ENCODE data around the gene WNK4.
A peak's percentile ranks its signal among the peaks of the same experiment; 100 is the strongest.

Gene WNK4

DNA sequence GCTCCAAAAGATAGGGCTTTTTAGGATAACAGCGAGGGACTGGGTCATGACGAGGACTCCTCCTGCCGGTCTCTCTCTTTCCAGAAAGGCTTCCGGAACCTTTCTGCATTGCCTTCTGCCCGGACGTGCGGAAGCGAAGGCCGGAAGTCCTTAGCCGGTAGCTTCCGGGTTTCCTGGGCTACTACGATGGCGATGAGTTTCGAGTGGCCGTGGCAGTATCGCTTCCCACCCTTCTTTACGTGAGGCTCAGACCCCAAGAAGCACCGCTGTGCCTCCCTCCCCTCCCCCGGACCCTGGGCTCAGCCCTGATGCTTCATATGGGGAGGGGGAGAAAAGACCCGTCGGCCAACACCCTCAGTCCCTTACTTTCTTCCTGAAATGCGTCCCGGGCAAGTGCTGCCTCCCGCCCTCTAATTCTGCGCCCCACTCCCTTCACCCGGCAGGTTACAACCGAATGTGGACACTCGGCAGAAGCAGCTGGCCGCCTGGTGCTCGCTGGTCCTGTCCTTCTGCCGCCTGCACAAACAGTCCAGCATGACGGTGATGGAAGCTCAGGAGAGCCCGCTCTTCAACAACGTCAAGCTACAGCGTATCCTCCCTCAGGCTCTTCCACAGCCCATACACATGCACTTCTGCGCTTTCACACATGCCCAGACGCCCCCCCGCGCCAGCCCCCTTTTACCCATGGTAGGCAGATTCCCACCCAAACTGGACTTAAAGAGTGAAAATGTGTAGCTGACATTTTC is 6.9 kb upstream of the WNK4 start, which contains the start of gene VPS25:
Gene VPS25 (plus strand): TSS at position 160 of the 746 bp plus-strand sequence. CDS start 27 bp downstream, at position 187.
- peak; percentile 46 to 83 (median 57) for DNase-seq

GRCh38 chr17:42774066-42774745 is 6.2 kb upstream of the WNK4 start:
- no peak for DNase-seq

DNA sequence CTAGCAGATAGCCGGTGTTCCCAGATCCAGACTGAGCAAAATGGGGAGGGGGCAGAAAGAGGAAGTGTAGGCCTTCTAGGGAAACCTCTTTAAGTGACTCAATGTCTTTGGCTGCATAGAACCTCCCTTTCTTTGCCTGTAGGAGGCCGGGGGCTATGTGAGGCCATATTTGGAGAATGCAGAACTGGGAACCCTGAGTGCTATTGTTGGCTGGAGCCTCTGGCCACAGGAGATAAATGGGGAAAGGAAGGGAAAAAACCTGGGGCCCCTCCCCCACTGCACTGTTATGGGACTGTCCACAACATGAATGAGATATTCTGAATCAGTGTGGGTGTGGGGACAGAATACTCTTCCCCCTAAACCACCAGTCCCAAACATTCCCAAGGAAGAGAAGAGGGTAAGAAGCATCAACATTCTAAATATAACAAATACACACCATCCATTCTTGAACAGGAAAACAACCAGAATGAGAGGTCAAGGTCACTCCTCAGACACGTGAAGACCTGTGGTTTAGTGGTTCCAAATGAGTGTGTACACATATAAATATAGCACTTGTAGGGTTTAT is 4.8 kb upstream of the WNK4 start:
- DNase-seq, result no peak

DNA sequence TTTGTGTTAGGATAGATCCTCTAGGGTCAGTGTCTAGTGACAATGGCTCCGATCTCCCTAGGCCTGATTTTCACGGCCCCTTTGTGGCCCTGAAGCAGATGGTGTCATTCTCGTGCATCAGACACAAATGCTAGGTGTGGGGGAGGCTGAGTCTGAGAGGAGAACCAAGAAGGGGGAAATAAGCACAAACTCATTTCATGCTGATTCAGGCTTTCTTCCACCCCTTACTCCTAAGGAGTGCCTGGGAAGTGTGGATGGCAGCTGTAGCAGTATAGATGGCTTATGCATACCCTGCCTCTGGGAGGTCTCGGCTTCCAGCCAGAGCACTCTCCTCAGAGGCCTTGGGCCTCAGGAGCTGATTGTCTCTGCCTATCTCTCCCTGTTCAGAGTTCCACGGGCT is 1.8 kb upstream of the WNK4 start:
- DNase-seq, result no peak

- DNase-seq, result no peak
Measured at GRCh38 chr17:42779304-42779935, 990 bp upstream of the WNK4 start.

- no peak for DNase-seq
Measured at GRCh38 chr17:42780851-42781638, 635 bp downstream of the WNK4 start.

DNA sequence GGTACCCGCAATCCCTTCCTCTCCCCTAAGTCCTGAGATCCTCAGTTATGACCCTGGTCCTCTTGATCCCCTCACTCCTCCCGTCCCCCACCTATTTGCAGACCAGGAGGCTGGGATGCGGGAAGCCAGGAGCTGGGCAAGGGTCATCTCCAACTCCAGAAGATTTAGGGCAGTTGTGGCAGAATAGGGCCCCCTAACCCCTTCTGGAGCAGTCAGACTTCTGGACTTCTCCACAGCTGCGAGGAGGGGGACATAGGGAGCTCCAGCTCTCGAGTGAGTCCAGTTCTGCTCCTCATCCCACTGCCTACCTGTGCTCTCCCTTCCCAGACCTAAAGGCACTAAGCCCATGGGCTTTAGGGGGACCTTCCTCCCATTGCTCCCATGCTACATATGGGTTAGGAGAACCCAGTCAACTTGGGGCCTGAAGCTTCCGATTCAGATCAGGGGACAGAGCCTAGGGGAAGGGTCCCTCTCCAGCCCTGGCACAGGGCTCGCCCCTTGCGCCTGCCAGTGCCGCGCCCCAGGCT is 1.3 kb downstream of the WNK4 start:
- DNase-seq, result no peak

DNA sequence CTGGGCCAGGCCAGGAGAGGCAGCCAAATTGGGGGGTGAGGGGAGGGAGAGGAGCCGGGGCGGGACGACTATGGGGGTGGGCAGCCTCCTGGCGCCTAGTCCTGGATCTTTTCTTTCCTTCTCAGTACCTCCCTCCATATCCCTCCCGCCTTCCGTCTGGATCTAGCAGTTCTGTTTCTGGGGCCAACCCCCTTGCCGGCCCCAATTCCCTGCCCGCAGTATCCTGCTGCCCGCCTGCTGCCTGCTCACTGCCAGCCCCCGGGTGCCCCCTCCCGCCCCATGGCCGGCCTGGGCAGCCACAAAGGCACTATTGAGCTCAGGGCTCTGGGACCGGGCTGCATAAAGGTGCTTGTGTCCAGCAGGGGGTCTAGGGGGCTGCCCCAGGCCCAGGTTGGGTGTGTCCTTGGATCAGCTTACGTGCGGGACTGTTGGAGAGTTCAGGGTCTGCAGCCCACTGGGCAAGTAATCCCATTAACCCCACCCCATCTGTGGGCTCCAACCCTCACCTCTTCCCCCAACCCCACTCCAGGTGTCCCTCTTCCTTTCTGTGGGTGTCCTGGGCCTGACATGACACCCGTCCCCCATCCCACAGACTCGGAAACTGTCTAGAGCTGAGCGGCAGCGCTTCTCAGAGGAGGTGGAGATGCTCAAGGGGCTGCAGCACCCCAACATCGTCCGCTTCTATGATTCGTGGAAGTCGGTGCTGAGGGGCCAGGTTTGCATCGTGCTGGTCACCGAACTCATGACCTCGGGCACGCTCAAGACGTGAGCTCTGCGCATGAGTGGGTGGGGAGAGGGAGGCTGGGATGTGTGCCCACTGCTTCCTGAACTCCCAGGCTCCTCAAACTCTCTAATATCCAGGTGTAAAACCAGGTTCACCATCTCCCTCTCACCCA is 2.0 kb downstream of the WNK4 start:
- DNase-seq, result no peak

GRCh38 chr17:42783062-42783790 is 2.8 kb downstream of the WNK4 start:
- DNase-seq, result no peak

GRCh38 chr17:42783791-42784138 is 3.4 kb downstream of the WNK4 start:
- no peak for DNase-seq

GRCh38 chr17:42784409-42784808 is 4.0 kb downstream of the WNK4 start:
- DNase-seq, result no peak

DNA sequence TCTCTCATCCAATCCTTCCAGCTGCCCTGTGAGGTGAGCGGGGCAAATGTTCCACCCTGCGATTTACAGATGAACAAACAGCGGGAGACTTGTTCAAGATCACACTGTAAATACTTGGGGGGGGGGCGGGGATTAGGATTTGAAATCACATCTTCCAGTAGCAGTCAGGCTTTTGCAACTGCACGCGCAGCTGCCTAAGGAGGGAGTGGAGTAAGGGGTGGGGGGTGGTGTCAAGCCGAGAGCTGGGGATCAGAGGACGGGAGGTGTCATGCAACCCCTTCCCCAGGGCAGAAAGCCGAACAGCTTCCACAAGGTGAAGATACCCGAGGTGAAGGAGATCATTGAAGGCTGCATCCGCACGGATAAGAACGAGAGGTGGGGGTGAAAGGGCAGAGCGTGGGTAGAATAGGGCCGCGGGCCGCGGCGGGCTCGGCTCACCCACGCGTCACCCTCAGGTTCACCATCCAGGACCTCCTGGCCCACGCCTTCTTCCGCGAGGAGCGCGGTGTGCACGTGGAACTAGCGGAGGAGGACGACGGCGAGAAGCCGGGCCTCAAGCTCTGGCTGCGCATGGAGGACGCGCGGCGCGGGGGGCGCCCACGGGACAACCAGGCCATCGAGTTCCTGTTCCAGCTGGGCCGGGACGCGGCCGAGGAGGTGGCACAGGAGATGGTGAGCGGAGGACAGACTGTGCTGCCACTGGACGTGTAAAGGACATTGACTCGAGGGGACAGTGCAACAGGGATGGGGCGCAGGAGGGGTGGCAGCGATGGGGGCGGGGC is 4.6 kb downstream of the WNK4 start:
- DNase-seq, result no peak

- DNase-seq, result no peak
Measured at GRCh38 chr17:42787266-42787665, 6.9 kb downstream of the WNK4 start.

GRCh38 chr17:42791948-42792347 is 11.5 kb downstream of the WNK4 start:
- no peak for DNase-seq

- DNase-seq, result no peak
Measured at GRCh38 chr17:42792545-42792944, 12.1 kb downstream of the WNK4 start.

- no peak for DNase-seq
Measured at GRCh38 chr17:42795061-42795460, 14.7 kb downstream of the WNK4 start.

GRCh38 chr17:42795465-42795864 is 15.1 kb downstream of the WNK4 start:
- no peak for DNase-seq

- no peak for DNase-seq
Measured at GRCh38 chr17:42796066-42796758, 15.8 kb downstream of the WNK4 start.

All from T-helper 1 cell (primary cell).